HG02973 (cell line): ENCODE data around the gene PNPLA2.
A peak's percentile ranks its signal among the peaks of the same experiment; 100 is the strongest.

ENCODE experiments used
- ATAC-seq: cut with Tn5 transposase; IDR thresholded peaks from one replicate; pipeline ENCODE4 v1.9.1; 2021; ENCODE audit warnings: moderate library complexity; ENCODE audit not compliant: unreplicated experiment

Gene PNPLA2

GRCh38 chr11:813456-814096, 5.1 kb upstream of the PNPLA2 start:
- no peak for ATAC-seq

GRCh38 chr11:815675-816432, 2.9 kb upstream of the PNPLA2 start:
- ATAC-seq, result no peak

- no peak for ATAC-seq
These were observed 2.3 kb upstream of the PNPLA2 start for GRCh38 chr11:816433-816779.

GRCh38 chr11:819129-819931, 616 bp downstream of the PNPLA2 start:
- peak; percentile 53 for ATAC-seq

GRCh38 chr11:819943-820649, 1.4 kb downstream of the PNPLA2 start:
- ATAC-seq, result peak; percentile 47

GRCh38 chr11:820655-821511, 2.2 kb downstream of the PNPLA2 start:
- no peak for ATAC-seq

- no peak for ATAC-seq
These were observed 3.0 kb downstream of the PNPLA2 start for GRCh38 chr11:821512-822371.

GRCh38 chr11:823441-824291, 5.0 kb downstream of the PNPLA2 start:
- ATAC-seq, result no peak

GRCh38 chr11:824292-824880, 5.7 kb downstream of the PNPLA2 start:
- no peak for ATAC-seq

GRCh38 chr11:824942-825341, 6.2 kb downstream of the PNPLA2 start:
- no peak for ATAC-seq

- ATAC-seq, result no peak
These were observed 6.9 kb downstream of the PNPLA2 start for GRCh38 chr11:825366-826226.

GRCh38 chr11:826227-826621, 7.5 kb downstream of the PNPLA2 start:
- ATAC-seq, result no peak

GRCh38 chr11:826836-827145, 8.1 kb downstream of the PNPLA2 start:
- no peak for ATAC-seq

- ATAC-seq, result no peak
These were observed 8.6 kb downstream of the PNPLA2 start for GRCh38 chr11:827146-827896.

- ATAC-seq, result no peak
These were observed 9.1 kb downstream of the PNPLA2 start, which contains the start of gene CRACR2B for GRCh38 chr11:827897-828192. Gene CRACR2B, plus strand, starts transcription at chr11:827919. Its CDS starts 689 bp downstream, at chr11:828608.

GRCh38 chr11:828506-829175, 9.9 kb downstream of the PNPLA2 start:
- ATAC-seq, result no peak
